Endothelial cell of umbilical vein (primary cell): ENCODE measurements around the gene SYT7. TPM values are rescaled to one million over a fixed set of nuclear protein-coding genes. Genes with fewer than 3 reads are reported as not detected.

Experiments used
- BruUV-seq: library from RNA; stranded (reverse); fragments of 400-500 nt; replicated peaks from 2 replicates; lab custom pipeline; 2021; lab: Mats Ljungman, UMichigan
- CTCF ChIA-PET: fragments of 300-600, 350-600 bp; sonication (Branson Sonifier 250); formaldehyde crosslinking; loops from one replicate; lab custom pipeline; 2021; ENCODE audit warnings: antibody characterized with exemption, inconsistent platforms; lab: Charles Lee
- POLR2A ChIA-PET: fragments of 300-600, 350-600 bp; sonication (Branson Sonifier 250); formaldehyde crosslinking; loops from one replicate; lab custom pipeline; 2021; ENCODE audit warnings: antibody characterized with exemption, inconsistent platforms; lab: Charles Lee
- DNase-seq: peaks from one replicate; pipeline ENCODE4 v3.0.0-alpha.2; 2011; ENCODE audit warnings: low read depth, low spot score
- FAIRE-seq: peaks from 2 replicates; lab custom pipeline; 2011; peaks lifted over from hg19 to GRCh38; lab: Jason Lieb, UNC
- H2AFZ ChIP-seq: 2 replicates; pipeline ENCODE4 v1.6.0; 2012; ENCODE audit warnings: low read depth, low read length, control low read depth, inconsistent platforms
- H3K27ac ChIP-seq: 2 replicates; pipeline ENCODE4 v1.5.1; 2011; ENCODE audit warnings: low read depth, mild to moderate bottlenecking, control low read depth, low read length, moderate library complexity; ENCODE audit not compliant: insufficient read depth
- H3K27me3 ChIP-seq, 2 experiments: 2 replicates each; pipeline versions ENCODE4 v1.6.0 to v1.6.1; 2011; ENCODE audit warnings: low read length in 2 of 2, mixed read lengths in 1 of 2; ENCODE audit not compliant: control insufficient read depth in 2 of 2, insufficient read depth in 2 of 2
- H3K36me3 ChIP-seq, 2 experiments: 2 replicates in 1 of 2; 3 replicates in 1 of 2; pipeline ENCODE4 v1.5.1; 2011; ENCODE audit warnings: low read length in 2 of 2, mild to moderate bottlenecking in 1 of 2, moderate library complexity in 1 of 2; ENCODE audit not compliant: control insufficient read depth in 2 of 2, insufficient read depth in 2 of 2; ENCODE audit errors: extremely low read depth in 1 of 2
- H3K4me1 ChIP-seq: 3 replicates; pipeline ENCODE4 v1.5.1; 2011; ENCODE audit warnings: mild to moderate bottlenecking, low read length; ENCODE audit not compliant: control insufficient read depth, insufficient read depth; ENCODE audit errors: extremely low read depth
- H3K4me2 ChIP-seq: 2 replicates; pipeline ENCODE4 v1.6.1; 2011; ENCODE audit warnings: low read length, control low read depth, mixed read lengths; ENCODE audit not compliant: insufficient read depth
- H3K4me3 ChIP-seq, 3 experiments: fragments of 200-600 bp in 1 of 3; sonication (generic), shearing (Covaris generic) in 1 of 3; replicated peaks in 1 of 3; 2 replicates each; pipeline ENCODE4 v1.5.1; 2011 to 2016; ENCODE audit warnings: control low read depth in 3 of 3, low read length in 3 of 3, mild to moderate bottlenecking in 2 of 3, inconsistent platforms in 1 of 3, low read depth in 1 of 3, moderate library complexity in 1 of 3; ENCODE audit not compliant: insufficient read depth in 1 of 3
- H3K79me2 ChIP-seq: 2 replicates; pipeline ENCODE4 v1.6.0; 2012; ENCODE audit warnings: low read length, inconsistent platforms; ENCODE audit not compliant: control insufficient read depth, insufficient read depth
- H3K9ac ChIP-seq: replicated peaks from 2 replicates; pipeline ENCODE3; 2011; ENCODE audit warnings: low read length, control low read depth; ENCODE audit not compliant: insufficient read depth; ENCODE audit errors: extremely low read depth
- H3K9me1 ChIP-seq: replicated peaks from 3 replicates; pipeline ENCODE4 v1.6.0; 2011; ENCODE audit warnings: mild to moderate bottlenecking, low read length; ENCODE audit not compliant: control insufficient read depth, insufficient read depth; ENCODE audit errors: extremely low read depth
- H3K9me3 ChIP-seq: replicated peaks from 2 replicates; pipeline ENCODE4 v1.5.1; 2012; ENCODE audit warnings: low read length, inconsistent platforms; ENCODE audit not compliant: control insufficient read depth, insufficient read depth
- H4K20me1 ChIP-seq: replicated peaks from 2 replicates; pipeline ENCODE3; 2011; ENCODE audit warnings: mild to moderate bottlenecking, low read length; ENCODE audit not compliant: control insufficient read depth, insufficient read depth; ENCODE audit errors: extremely low read depth
- CTCF ChIP-seq, 2 donors: IDR thresholded peaks; 1 replicate in 1 of 2; 2 replicates in 1 of 2; pipeline ENCODE4 v1.5.1; 2011; ENCODE audit warnings: low read length in 2 of 2, mild to moderate bottlenecking in 2 of 2, moderate library complexity in 2 of 2, control low read depth in 1 of 2, inconsistent platforms in 1 of 2, low read depth in 1 of 2; ENCODE audit not compliant: insufficient read depth in 1 of 2; ENCODE audit errors: extremely low read depth in 1 of 2
- EZH2 ChIP-seq: IDR thresholded peaks from 2 replicates; pipeline ENCODE4 v1.6.1; 2012; ENCODE audit warnings: borderline replicate concordance, low read depth, mild to moderate bottlenecking, moderate library complexity, low read length, inconsistent platforms; ENCODE audit not compliant: severe bottlenecking
- FOS ChIP-seq: IDR thresholded peaks from 2 replicates; pipeline ENCODE4 v1.6.1; 2011; ENCODE audit warnings: mild to moderate bottlenecking, low read length, moderate library complexity, borderline replicate concordance; ENCODE audit not compliant: insufficient read depth
- GATA2 ChIP-seq: IDR thresholded peaks from 2 replicates; pipeline ENCODE4 v1.7.0; 2011; ENCODE audit warnings: low read depth, mild to moderate bottlenecking, moderate library complexity, mixed read lengths, low read length; ENCODE audit not compliant: insufficient read length, insufficient read depth
- JUN ChIP-seq: IDR thresholded peaks from 2 replicates; pipeline ENCODE4 v1.6.1; 2011; ENCODE audit warnings: borderline replicate concordance, low read depth; ENCODE audit not compliant: insufficient read length, insufficient read depth
- MAX ChIP-seq: IDR thresholded peaks from 2 replicates; pipeline ENCODE4 v1.6.1; 2011; ENCODE audit not compliant: insufficient read depth, insufficient read length
- MYC ChIP-seq: IDR thresholded peaks from one replicate; pipeline ENCODE4 v1.6.1; 2011; ENCODE audit warnings: mild to moderate bottlenecking, low read depth, low read length
- POLR2A ChIP-seq: IDR thresholded peaks from 2 replicates; pipeline ENCODE4 v1.6.1; 2012; ENCODE audit warnings: low read depth, mild to moderate bottlenecking, control low read depth, low read length
- POLR2AphosphoS5 ChIP-seq: IDR thresholded peaks from 2 replicates; pipeline ENCODE4 v1.6.1; 2012; ENCODE audit warnings: low read depth, mild to moderate bottlenecking, control low read depth, low read length, moderate library complexity; ENCODE audit not compliant: insufficient read depth
- dilution Hi-C: fragments of 300-500 bp; cut with MboI; formaldehyde crosslinking; loops from one replicate; pipeline ENCODE4 v1.15.0; 2019; ENCODE audit warnings: low sequenced_read_pairs; ENCODE audit not compliant: extremely low pct_ligation_motif_present
- intact Hi-C: fragments of 100-400 bp; cut with micrococcal nuclease; formaldehyde crosslinking; loops from one replicate; pipeline ENCODE4 v1.10.0; 2022
- polyA plus RNA-seq, 4 experiments: library from polyadenylated mRNA; depleted of rRNA in 3 of 4; stranded (reverse) in 3 of 4; unstranded in 1 of 4; fragments of >200 nt; gene quantifications; 2 replicates each; pipeline versions ENCODE4 v1.2.1 to v1.2.3, GENCODE V29; 2011 to 2012; ENCODE audit warnings: missing spikeins in 1 of 4
- total RNA-seq: library from RNA; stranded (reverse); gene quantifications from 2 replicates; pipeline ENCODE4 v1.2.3, GENCODE V29; 2021

The SYT7 gene
- total and polyA plus RNA-seq, 2 donors (not counting 3 experiments of a cell fraction or from before 2014, with no cell fraction given), result 0.08 to 0.55 TPM

DNA sequence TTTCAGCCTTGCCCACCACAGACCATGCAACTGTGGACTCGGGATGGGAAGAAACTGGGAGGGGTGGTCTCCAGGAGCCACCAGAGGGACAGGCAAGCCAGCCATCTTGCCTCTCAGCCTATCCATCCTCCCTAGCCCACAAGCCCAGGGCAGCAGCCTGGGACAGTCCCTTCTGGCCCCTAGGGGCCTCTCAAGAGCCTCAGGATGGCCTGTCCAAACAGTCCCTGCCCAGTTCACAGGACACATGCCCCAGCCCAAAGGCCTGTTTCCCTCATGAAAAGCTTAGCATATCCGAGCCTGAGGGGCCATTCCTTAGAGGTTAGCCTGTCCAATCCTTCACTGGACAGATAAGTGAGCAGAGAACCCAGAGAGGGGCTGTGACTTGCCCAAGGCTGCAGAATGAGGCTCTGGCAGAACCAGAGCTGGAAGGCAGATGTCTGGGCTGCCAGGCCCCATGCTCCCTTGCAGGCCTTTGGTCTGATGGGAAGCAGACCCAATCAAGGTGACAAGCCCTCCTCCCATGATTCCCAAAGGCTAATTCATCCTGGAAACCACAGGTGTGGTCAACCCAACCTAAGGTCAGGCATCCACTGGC lies 44.1 kb downstream of the SYT7 start:
- no TSS peak for BruUV-seq
- DNase-seq (no peak), FAIRE-seq (no peak)
- Histone ChIP-seq H3K9ac (no peak overlapping the region), H3K27me3 (no peaks in the 10 kb centered on the region), H4K20me1 (no peaks in the 10 kb centered on the region), H3K4me2 (no peak overlapping the region), H2AFZ (no peak overlapping the region), H3K36me3 (no peaks in the 10 kb centered on the region), H3K79me2 (no peaks in the 10 kb centered on the region), H3K9me1 (no peaks in the 10 kb centered on the region), H3K9me3 (no peaks in the 10 kb centered on the region), H3K4me3 (no peak overlapping the region), H3K4me1 (no peaks in the 10 kb centered on the region), H3K27ac (no peak overlapping the region)
- TF ChIP-seq CTCF (IDR thresholded peaks at IDR 0.05; ENCODE audit: extremely low read depth in 1 of 2, insufficient read depth in 1 of 2, low read depth in 1 of 2, low read length in 2 of 2) (no peak), EZH2 (no peak), MAX (no peak), MYC (no peak), JUN (no peak), POLR2A (no peak), POLR2AphosphoS5 (no peak), FOS (no peak), GATA2 (no peak)
- ChIA-PET POLR2A (no interaction called here), CTCF (interaction anchor here (0.9 to 1.6 kb wide), 5 partner anchors 10 to 102 kb away, joined by 3 to 4 read pairs (median 4); no protein-coding TSS in a partner anchor)
- dilution Hi-C loops (no loop called here), intact Hi-C loops (no loop called here)
